Breast epithelium (tissue), 3 donors: Measurements from ENCODE around the gene CAMK1.

Experiments
- CTCF ChIP-seq, 3 donors: fragments of 450-650 bp; IDR thresholded peaks; one replicate each; pipeline ENCODE4 v1.5.1; 2016 to 2017; ENCODE audit warnings: antibody characterized with exemption in 3 of 3, mild to moderate bottlenecking in 3 of 3, moderate library complexity in 3 of 3
- POLR2A ChIP-seq: fragments of 450-650 bp; IDR thresholded peaks from one replicate; pipeline ENCODE4 v1.6.1; 2016; ENCODE audit warnings: antibody characterized with exemption, mild to moderate bottlenecking, moderate library complexity

- no peak for TF ChIP-seq CTCF (IDR thresholded peaks at IDR 0.05)
- TF ChIP-seq POLR2A, result no peak
Measured at GRCh38 chr3:9807981-9808344, 38.2 kb upstream of the CAMK1 start.
